Stimulated activated CD8-positive, alpha-beta memory T cell treated with anti-CD3 and anti-CD28 coated beads, Interleukin-7, amount 100 ng/mL, for 24 hours (primary cell): ENCODE results near the gene RGS10.

ENCODE experiments used
- DNase-seq: peaks from one replicate; pipeline ENCODE4 v3.0.0-alpha.2; 2020; ENCODE audit warnings: low read depth

RGS10 gene

DNA sequence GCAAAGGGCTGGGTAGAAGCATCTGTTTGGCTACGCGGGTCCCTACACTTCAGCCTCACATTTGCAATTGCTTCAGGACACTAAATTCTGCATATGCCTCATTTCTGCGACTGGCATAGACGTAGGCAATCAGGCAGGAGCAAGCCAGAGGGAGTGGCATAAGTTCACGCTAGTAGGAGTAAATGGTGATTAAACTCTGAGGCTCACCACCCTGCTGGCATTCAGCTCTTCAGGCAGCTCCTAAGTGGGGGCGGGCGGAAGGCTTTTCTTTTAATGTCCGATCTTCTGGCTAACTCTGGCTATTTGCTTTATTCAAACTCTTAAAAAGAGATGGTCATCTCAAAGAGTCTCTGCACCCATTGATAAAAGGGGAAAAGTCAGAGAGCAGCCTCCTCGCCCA is 45.3 kb downstream of the RGS10 start:
- no peak for DNase-seq

DNA sequence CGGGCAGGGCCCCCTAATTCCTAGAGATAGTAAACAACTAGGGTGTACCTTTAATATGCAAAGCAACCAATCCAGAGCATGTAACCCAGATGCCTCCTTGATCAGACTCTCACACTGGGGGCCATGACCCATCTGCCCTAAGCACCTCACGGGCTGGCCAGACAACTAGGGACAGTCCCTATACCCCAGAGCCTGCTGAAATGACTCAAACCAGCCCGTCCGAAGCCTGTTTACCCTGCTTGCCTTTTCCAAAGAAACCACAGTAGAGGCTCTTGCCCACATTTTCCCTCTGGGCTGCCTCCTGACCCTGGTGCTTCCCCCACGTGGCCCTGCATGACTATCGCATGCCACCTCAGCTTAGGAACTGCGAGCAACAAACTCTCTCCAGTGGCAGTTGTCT is 46.2 kb downstream of the RGS10 start:
- peak; percentile 32 for DNase-seq

DNA sequence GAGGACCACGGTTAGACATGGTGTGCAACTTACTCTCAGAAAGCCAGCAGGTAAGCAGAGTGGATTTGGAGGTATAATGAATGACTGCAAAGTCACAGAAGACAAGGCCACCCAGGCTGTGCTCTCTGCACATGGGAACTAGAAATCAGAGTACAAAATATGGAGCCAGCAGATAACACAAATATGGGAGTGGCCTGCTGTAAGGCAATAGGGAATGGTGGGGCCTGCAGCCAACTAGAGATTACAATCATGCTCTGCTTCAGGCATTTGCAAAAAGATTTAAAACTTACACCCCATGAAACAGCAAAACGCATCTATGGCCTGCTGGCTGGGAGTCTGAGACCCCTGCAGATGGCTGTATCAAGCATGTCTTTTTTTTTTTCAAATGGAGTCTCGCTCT is 47.0 kb downstream of the RGS10 start:
- no peak for DNase-seq

DNA sequence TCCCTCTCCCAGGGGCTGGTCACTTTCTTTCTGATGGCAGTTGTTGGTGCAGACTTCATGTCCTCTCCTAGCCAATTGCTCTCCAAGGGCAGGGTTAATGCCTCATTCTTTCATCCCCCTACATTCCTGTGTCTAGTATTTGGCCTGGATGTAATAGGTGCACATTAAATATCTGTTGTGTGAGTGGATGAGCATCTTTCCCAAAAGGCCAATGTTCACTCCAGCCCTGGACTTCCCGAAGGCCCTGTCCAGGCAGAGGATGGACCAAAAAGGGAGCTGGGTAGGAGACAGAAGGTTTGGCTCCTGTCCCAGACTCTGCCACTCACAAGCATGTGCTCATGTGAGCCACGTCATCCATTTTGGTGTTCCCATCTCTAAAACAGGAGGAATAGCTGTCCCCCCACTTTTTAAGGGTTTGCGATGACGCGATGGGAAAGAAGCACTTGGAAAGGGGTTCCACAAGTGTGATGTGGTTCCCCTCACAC is 47.5 kb downstream of the RGS10 start:
- DNase-seq, result no peak

DNA sequence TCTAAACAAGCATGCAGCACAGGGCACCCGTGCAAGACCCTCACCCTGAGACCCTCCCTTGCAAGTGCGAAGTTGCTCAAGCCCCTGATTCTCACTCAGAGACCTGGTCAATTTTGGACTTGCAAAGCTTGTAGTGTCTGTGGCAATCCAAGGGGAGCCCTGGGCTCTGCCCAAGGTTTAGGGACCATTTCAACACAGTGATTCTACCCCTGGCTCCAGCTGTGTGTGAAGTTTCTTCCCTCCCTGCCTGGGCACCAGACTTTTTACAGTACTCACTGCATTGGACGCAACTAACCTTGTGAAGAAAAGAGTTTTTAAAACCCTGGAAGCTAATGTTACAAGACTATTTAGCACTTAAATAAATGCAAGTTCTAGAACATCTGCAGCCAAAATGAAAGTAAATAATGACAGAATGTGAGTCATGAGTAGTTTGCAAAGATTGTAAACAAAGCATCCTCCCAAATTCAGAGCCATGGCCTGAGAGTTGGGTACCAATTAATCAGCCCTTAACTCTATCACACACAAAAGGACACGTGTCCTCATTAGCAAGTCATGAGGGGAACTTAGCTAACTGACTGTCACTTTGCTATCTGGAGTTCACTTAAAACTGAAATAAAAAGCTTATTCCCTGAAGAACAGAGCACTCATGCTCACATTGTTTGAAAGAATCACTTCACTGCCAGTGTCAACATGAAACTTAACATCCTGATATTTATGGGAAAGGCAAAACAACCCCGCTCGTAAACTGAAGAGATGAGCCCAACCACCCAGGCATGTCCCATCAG is 48.1 kb downstream of the RGS10 start:
- no peak for DNase-seq

DNA sequence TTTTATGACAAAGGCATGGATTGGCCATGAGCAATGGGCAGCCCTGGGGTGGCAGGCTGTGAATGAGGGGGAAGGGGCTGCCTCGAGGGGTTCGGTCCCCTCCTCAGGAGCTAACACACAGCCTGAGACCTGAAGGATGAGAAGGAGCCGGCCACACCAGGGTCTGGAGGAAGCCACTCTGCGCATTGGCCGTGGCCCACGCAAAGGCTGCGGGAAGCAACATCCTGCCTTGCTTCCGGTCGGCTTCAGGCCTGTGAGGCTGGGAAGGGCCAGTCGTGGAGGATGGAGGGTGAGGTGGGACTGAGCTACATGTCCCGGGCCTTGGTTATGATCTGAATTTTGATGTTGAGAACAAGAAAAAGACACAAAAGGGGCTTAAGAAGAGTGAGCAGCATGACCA is 49.4 kb downstream of the RGS10 start:
- no peak for DNase-seq

DNA sequence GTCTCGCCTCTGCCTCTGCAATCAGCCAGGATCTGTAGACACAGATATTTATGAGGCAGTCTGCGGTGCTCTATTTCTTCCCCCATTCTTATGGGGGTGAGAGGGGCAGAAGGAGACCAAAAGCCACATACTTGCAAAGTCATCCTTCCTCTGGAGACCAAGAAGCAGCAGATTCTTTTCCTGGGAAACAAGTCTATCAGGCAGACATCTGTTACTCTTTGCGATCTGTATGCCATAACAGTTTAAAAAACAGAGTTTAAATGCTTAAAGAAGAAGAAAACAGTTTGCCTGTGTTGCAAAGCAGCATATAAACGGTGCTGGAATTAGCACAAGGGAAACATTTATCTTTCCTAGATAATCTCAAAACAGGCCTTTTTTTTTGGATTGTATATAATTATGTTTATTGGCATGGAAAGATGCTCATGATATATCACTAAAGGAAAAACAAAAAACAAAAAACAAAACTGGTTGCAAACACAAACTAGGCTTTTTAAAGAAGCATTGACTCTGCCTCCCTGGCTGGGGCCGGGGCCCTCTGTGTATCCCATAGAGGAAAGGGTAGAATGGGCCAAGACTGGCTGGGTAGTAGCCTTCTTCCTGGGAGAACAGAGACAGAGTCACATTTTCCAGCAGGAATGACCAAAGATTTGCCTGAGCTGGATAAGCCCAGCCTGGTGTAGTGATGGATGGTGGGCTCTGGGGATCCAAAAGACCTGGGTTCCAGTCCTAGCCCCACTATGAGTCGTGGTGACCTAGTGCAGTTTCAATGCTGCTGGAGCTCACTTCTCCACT is 50.4 kb downstream of the RGS10 start:
- DNase-seq, result no peak

DNA sequence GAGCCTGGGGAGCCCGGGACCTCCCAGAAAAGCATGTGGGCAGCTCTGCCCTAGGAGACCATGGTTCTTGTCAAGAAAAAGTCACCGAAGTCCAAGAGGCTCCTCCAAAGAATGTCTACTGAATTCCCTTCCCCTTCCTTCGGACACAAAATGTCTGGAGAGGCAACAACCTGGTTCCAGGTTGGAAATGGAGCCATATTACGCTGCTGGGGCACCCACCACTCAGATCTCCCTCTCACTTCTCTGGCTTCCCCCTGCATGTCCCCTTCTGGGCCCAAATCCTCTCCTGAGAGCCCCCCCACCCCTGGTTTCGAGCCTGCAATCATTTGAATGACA is 52.6 kb downstream of the RGS10 start:
- no peak for DNase-seq

DNA sequence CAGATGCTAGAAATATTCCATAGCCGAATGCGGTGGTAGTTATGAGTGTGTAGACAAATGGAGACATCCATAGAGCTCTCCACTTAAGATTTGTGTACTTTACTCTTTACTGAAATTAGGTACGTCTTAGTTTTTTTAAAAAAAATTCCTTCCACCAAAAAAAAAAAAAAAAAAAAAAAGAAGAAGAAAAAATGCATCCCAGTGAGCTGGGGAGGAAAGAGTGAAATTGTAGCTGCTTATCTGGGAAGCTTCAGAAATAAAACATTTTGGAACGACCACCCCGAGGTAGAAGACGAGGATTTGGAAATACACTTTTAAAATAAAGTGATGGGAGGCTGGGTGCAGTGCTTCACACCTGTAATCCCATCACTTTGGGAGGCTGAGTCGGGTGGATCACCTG is 53.8 kb downstream of the RGS10 start:
- no peak for DNase-seq

DNA sequence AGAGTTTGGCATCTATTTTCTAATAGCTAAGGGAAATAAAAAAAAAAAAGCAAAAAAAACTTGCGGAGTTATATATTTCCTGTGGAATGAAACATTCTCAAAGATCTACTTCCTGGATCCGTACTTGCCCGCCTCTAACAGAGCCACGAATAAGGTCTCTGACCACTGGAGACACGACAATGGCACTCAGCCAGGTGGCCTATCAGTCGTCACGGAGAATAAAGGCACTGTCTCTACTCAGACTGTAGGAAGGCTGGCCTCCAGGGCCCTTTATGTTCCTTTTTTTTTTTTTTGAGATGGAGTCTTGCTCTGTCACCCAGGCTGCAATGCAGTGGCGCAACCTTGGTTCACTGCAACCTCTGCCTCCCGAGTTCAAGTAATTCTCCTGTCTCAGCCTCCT is 58.7 kb downstream of the RGS10 start:
- no peak for DNase-seq

DNA sequence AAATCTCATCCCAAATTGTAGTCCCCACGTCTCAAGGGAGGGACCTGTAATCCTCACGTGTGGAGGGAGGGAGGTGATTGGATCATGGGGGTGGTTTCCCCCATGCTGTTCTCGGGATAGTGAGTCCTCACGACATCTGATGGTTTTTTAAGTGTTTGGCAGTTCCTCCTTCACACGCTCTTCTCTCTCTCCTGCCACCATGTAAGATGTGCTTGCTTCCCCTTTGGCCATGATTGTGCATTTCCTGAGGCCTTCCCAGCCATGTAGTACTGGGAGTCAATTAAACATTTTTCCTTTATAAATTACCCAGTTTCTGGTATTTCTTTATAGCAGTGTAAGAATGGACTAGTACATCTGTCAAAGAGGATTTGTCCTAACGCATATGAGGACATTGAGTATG is 59.5 kb downstream of the RGS10 start:
- no peak for DNase-seq

DNA sequence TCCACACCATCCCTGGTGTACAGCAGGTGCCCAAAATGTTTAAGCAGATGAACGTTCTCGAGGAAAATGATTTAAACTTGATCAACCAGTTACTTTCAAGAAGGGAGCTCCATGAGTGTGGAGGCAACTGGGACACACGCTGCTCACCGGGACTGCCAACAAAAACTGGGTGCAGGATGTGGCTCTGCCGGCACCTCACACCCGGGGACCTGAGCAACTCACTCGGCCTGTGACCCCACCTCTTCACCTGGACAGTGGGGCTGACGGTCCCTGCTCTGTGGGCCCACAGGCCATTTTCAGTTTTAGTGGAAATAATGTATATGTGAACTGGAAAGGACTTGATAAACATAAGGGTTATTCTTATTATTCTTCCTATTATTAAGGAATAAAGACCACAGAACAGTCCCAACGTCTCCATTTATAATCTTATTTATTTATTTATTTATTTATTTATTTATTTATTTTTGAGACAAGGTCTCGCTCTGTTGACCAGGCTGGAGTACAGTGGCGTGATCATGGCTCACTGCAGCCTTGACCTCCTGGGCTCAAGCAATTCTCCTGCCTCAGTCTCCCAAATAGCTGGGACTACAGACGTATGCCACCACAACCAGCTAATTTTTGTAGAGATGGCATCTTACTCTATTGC is 60.6 kb downstream of the RGS10 start:
- no peak for DNase-seq

DNA sequence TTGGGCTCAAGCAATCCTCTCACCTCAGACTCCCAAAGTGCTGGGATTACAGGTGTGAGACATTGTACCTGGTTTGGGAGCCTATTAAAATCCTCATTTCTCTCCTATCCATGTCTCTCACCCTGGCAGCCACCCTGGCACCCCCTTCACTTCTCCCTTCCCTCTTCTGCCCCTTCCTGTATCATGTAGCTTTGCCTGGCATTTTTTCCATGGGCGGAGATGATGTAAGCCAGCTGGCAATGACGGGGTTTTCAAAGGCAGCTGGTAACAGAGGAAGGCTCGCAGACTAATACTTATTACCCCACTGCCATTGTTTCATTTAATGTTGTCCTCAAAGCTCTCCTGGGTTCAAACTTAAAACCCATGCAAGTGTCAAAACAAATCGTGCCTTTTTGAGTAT is 61.9 kb downstream of the RGS10 start:
- DNase-seq, result no peak

DNA sequence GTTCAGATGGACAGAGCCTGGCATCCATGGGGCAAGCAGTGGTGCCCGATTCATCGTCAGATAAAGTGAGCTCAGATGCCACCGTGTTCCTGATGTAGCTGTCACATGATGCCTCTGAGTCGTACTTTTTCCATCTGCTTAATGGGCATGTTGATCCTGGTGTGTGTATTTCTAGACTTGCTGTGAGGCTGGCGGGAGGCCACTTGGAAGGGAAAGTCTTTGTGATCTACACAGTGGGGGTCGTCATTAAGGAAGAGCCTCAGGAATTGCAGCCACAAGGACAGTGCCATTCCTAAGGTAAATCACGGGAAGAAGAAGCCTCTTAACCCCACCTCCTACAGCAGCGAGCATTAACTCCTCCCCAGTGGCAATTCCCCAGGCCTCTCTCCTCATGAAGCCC is 63.0 kb downstream of the RGS10 start:
- DNase-seq, result no peak

DNA sequence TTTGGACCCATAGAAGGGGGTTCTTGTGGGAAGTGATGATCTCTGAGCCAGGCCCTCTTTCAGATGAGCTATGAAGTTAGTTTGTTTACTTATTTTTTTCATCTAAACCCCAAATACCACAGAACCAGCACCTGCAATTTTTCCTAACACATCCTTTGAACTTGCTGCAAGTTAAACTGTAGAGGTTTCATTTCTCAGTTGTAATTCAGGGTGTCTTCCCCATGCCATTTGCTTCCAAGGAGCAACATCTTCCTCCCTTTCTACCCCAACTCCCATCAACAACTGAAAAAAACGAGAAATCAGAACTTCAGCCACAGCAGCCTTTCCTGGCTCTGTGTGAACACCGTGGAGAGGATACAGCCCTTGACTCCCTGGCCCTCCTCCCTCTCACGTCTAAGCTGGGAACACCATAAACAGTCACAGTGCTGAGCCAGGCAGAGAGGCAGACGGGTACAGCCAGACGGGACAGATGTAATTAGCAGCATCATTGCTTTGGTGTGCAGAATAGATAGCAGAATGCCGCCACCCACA is 63.6 kb downstream of the RGS10 start:
- DNase-seq, result no peak

DNA sequence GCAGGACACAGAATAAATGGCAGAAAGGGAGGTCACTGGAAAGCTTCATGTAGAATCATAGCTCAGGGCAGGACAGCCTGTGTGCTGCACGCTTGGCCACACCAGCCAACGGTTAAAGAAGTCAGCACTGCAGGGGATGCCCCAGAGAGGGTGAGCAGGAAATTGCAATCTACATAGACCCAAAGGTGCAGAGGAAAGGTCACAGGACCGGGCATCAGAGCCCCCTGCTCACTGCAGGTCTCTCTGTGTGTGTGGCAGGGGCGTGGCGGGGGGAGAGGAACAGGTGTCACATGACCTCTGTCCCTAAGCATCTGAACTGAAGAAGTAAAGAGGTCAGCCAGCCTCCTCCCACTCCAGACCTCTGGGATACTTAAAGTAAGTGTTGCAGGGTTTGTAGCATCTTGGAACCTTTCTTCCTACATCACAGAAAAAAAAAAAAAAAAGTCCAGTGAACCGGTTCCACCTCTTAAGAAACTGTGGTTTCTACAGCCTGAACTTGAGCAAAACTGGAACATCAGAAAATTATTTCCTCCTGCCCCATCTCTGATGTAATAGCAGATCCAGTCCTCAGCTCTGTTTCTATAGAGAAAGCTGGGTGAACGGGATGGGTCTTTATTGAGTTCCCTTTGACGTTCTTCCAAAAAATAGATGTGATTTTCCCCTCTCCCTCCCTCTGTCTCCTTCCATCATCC is 64.3 kb downstream of the RGS10 start:
- no peak for DNase-seq

DNA sequence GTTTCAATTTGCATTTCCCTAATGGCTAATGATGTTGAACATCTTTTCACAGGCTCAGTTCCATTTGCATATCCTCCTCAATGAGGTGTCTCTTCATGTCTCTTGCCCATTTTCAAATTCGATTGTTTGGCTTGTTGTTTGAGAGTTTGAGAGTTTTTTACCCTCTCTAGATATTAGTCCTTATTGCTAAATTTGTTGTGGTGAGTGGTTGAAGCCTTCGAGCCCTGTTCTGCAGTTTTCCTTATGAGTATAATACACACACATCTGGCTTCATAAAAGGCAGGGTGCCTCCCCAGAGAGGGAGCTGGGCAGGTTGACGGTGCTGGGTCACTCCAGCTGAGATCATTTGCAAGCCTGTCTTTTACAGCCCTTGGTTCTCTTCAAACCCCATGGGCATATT is 65.1 kb downstream of the RGS10 start:
- no peak for DNase-seq

DNA sequence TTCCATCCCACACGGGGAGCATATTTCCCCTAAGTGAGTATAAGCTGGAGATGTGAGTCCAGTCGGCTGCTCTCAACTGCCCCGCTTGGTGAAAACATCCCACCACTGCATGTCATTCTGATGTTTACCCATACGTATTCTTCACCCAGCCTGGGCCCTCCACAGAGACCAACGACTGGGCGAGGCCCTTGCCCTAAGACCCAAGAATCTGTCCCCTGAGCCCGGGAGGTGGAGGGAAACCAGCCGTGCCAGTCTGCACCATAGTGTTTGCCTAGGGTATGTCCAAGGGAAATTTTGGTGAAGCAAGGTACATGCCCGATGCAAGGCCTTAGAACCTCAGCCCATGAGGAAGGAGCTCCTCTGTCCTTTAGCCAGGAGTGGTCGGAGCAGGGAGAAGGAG is 67.9 kb downstream of the RGS10 start:
- DNase-seq, result no peak

DNA sequence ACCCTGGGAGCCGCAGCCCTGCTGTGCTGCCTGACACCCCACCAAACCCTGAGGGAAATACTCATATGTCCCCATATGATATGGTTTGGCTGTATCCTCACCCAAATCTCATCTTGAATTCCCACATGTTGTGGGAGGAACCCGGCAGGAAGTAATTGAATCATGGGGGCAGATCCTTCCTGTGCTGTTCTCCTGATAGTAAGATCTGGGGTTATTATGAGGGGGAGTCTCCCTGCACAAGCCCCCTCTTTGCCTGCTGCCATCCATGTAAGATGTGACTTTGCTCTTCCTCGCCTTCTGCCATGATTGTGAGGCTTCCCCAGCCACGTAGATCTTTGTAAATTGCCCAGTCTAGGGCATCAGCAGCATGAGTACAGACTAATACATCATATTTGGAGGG is 68.7 kb downstream of the RGS10 start:
- no peak for DNase-seq

DNA sequence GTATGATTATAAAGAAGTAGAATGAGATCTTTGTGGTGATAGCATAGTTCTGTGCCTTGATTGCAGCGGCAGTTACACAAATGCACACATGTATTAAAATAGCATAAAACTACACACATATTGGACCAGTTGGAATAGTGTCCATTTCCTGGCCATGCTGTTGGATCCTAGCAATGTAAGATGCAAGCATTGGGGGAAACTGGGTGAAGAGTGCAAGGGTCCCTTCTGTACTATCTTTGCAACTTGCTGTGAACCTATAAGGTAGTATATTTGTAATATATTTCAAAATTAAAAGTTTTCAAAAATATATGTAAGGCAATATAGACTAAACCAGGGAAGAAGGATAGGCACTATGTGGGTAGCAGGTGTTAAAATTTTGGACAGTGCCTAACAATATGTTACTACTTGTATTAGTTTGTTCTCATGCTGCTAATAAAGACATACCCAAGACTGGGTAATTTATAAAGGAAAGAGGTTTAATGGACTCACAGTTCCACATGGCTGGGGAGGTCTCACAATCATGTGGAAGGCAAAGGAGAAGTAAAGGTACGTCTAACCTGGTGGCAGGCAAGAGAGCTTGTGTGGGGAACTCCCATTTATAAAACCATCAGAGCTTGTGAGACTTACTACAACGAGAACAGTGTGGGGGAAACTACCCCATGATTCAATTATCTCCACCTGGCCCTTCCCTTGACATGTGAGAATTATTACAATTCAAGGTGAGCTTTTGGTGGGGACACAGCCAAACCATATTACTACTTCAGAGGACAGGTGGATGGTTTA is 71.4 kb downstream of the RGS10 start:
- DNase-seq, result no peak

DNA sequence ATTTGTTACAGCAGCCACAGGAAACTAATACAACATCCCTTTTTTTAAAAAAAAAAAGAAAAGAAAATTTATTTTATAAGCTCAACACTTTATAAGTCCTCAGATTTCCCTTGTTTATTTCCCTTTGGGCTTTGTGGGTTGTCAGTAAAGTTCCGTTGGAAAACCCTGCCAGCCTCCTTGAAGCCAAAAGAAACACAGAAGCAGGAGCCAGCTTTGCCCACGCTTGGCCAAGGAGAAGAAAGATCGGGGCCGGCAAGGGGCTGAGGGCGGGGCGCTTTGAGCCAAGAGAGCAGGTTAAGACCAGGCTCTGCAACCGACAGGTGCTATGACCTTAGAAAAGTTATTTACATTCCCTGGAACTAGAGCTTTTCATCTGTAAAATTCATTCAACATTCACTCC is 72.7 kb downstream of the RGS10 start:
- no peak for DNase-seq

DNA sequence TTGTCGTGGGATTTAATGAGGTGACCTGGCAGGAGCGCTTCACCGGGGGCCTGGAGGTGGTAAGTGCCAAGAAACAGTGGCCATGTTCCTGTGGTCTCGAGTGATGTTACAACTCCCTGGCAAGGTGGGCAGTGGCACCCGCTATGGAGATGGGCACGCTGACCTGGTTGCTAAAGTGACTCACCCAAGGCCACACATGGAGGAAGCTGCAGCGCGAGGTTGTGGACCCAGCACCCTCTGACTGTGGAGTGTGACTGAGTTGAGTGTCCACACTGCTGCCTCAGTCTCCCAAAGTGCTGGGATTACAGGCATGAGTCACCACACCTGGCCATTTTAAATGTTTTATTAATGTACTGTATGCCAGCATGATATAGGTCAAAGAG is 73.2 kb downstream of the RGS10 start:
- no peak for DNase-seq
